IPS-18c (cell line): ENCODE results near the gene DHX58.
A peak's percentile ranks its signal among the peaks of the same experiment; 100 is the strongest.
"Not testable (repeated sequence)": the region's sequence is repeated elsewhere in the genome, so short reads cannot be mapped to it uniquely, and the experiment has no call there.

ENCODE experiments used
- H3K4me3 ChIP-seq: 2 replicates; pipeline ENCODE4 v1.7.0; 2013; ENCODE audit warnings: low read depth, mild to moderate bottlenecking, low read length, moderate library complexity; ENCODE audit not compliant: insufficient read depth
- H3K9me3 ChIP-seq: one replicate; pipeline ENCODE4 v1.6.1; 2013; ENCODE audit warnings: mild to moderate bottlenecking, low read length, moderate library complexity; ENCODE audit not compliant: control insufficient read depth, insufficient read depth

Gene DHX58

DNA sequence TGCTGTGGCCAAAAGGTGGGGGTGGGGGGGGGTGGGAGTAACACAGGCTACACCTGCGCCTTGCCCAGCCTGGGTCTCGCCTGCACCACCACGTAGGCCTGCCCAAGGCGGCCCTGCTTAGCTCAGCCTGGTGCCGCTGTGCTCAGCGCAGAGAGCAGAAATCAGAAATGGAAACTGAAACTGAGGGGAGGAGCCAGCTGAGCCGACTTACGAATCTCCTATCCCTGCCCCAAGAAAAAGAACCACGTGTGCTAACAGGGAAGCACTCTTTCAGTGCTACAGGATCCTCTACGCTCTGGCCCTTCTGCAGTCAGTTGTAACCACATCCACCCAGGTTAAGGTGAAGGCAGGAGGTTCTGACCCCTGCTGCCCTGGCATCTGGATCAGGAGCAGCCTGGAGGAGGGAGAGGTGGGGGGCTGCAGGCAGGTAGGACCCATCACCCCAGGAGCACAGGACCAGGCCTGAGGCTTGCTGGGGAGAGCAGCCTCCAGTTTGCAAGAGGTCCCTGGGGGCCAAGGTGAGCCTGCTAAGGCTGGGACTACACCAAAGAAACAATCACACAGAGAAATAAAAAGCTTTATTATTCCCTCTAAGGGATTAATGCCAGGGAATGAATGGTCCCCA lies at the start of gene DHX58:
Gene DHX58 (minus strand): TSS at position 163 of the 625 bp plus-strand sequence. CDS start 822 bp downstream, outside the sequence.
- no peaks in the 10 kb centered on the region for H3K9me3 ChIP-seq
- H3K4me3 ChIP-seq: no peak within 1 kb of the TSS

GRCh38 chr17:42160531-42160910 lies 48.0 kb upstream of the DHX58 start:
- Histone ChIP-seq H3K4me3 (no peak overlapping the region), H3K9me3 (no peaks in the 10 kb centered on the region)

GRCh38 chr17:42159796-42160530 lies 47.4 kb upstream of the DHX58 start:
- Histone ChIP-seq H3K4me3 (no peak overlapping the region), H3K9me3 (no peaks in the 10 kb centered on the region)

- no peaks in the 10 kb centered on the region for H3K9me3 ChIP-seq
- peak overlapping the region; percentile 53 for H3K4me3 ChIP-seq
These were observed 43.1 kb upstream of the DHX58 start for GRCh38 chr17:42155614-42156045.

DNA sequence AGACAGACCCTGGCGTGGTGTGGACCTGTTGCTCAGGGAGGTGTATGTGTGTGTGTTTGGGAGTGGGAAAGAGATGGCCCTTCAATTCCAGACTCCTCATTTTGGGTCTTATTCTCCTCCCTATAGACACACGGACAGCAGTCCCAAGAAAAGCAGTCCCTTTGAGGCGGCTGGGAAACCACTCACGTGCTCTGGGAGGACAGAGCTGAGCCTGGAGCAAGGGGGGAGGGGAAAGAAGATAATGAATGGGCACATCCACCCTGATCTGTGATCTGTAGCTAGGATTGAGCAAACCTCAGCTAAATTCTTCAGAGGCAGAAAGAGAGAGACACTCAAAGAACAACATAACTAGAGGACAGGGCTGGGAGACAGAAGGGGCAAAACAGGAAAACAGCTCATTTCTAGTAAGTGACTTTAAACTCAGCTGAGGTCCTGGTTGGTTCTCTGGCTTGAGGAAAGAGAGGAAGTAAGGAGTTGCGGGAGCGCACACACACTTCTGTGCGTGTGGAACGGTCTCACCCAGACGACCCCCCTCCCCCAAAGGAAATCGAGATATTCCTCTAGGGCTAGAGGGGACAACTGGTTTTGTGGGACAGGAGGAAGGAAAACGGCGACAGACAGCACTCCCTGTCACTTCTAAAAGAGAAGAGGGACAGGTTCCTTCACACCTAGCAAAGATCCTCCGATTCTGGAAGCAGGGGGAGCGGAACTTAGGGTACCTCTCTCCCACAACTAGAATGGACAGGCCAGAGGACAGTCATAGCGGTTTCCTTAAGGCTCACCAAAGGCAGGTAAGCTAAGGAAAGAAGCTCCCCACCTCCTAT lies 41.6 kb upstream of the DHX58 start:
- no peaks in the 10 kb centered on the region for H3K9me3 ChIP-seq
- H3K4me3 ChIP-seq: peak overlapping the region; percentile 93

DNA sequence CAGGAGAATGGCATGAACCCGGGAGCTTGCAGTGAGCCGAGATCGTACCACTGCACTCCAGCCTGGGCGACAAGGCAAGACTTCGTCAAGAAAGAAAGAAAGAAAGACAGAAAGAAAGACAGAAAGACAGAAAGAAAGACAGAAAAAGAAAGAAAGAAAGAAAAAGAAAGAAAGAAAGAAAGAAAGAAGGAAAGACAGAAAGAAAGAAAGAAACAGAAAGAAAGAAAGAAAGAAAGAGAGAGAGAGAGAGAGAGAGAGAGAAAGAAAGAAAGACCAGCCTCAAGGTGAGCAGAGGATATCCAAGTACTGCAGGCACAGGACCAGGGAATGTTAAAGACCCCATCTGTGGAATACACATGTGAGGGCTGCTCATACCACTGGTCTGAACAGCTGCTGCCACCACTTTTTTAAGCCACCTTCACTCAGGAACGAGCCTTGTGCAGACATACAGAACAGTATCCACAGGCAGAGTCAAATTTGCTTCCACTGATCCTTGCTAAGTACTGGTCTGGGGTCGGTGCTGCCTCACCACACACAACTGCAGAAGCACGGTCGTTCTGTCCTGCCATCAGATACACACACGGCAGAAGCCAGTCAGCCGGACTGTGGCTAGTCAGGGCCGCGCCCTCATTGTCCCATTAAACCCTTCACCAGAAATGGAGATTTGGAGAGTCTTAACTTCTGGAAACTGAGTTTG lies 34.5 kb upstream of the DHX58 start:
- H3K9me3 ChIP-seq: no peaks in the 10 kb centered on the region
- no peak overlapping the region for H3K4me3 ChIP-seq

DNA sequence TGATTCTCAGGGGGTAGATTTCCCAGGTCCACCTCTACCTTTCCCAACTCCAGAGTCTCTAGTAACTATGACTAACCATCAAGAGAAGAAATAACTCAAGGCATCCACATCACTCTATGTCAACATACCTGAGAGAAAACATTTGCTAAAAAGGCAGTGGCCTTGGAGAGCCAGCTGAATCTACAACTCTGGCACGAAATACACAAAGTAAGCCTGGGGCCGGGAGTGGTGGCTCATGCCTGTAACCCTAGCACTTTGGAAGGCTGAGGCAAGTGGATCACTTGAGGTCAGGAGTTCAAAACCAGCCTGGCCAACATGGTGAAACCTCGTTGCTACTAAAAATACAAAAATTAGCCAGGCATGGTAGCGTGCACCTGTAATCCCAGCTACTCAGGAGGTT lies 30.6 kb upstream of the DHX58 start:
- H3K9me3 ChIP-seq, H3K4me3 ChIP-seq: not testable (repeated sequence)

DNA sequence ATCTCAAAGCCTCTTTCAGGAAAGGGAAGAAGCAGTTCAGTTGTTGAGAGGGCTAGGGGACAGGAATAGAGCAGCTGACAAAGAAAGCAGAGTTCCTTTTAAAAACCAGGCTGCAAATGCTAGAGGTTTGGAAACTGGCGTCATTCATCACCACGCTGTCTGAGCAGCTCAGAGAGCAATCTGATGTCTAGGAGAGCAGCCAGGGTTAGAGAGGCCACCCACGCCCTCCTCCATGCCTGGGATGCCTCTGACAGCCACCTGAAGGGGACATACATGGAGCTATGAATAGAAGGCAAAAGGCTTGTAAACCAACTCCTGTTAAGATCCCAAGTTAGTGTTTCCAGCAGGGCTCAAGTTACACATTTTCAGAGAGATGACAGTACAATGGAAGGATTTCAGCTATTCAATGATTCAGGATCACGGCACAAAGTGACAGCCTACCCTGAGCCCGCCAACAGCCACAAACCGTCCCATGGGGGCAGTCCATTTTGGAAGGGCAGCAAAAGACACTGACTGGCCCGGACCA lies 29.9 kb upstream of the DHX58 start:
- Histone ChIP-seq H3K4me3 (no peak overlapping the region), H3K9me3 (no peaks in the 10 kb centered on the region)

DNA sequence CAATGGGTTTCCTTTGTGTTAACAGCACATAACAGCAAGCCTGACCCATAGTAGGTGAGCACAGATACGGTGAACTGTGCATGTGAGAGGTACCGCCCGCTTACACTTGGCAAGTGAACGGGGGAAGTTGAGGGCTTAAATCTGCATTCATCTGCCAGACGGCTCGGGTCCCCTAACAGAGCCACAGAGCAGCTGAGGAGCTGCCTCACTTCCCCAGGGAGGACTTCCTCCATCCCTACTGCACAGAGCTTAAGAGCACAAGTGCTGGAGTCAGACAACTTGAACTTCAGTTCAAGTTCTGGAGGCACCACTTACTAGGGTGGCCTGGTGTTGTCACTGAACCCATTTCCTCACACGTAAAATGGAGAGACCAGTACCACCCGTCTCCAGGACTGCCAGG lies 28.9 kb upstream of the DHX58 start:
- no peaks in the 10 kb centered on the region for H3K9me3 ChIP-seq
- H3K4me3 ChIP-seq: no peak overlapping the region

- not testable (repeated sequence) for H3K4me3 ChIP-seq, H3K9me3 ChIP-seq
These were observed 28.2 kb upstream of the DHX58 start for GRCh38 chr17:42140690-42141089.

DNA sequence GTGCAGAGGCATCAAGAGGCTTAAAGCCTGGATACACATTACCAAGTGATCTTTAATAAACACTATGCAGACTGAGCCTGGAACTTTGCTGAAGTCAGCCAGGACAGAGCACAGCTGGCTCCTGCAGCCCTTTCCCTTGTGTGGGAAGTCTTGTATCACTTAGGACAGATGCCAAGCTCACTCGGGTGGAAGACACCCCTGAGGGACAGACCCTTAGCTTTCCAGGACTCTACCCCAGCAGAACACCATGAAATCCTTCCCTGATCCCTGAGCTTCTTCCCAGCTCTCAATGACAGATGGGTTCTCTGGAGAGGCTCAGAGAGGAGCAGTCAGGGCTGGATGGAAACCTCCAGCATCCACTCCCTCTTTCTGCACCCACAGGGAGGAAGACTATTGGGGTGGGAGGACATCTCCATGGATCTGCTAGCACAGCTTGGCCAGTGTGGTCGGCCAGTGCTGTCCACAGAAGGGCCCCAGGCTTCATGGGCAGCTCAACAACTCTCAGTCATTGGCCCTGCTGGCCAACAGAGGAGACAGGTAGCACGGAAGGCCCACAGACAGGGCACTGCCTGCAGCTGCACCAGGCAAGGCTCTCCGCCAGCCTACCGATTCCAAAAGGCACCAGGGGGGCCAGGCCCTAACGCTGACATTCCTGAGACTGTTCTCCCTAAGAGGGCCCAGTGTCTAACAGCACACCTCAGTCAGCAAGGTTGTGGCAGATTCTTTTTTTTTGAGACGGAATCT lies 26.4 kb upstream of the DHX58 start:
- no peaks in the 10 kb centered on the region for H3K9me3 ChIP-seq
- H3K4me3 ChIP-seq: no peak overlapping the region

- H3K4me3 ChIP-seq: no peak overlapping the region
- H3K9me3 ChIP-seq: no peaks in the 10 kb centered on the region
These were observed 24.1 kb upstream of the DHX58 start for GRCh38 chr17:42136654-42137051.

GRCh38 chr17:42135664-42136653 lies 23.4 kb upstream of the DHX58 start:
- Histone ChIP-seq H3K9me3 (no peaks in the 10 kb centered on the region), H3K4me3 (no peak overlapping the region)

GRCh38 chr17:42135151-42135550 lies 22.6 kb upstream of the DHX58 start:
- Histone ChIP-seq H3K4me3 (no peak overlapping the region), H3K9me3 (no peaks in the 10 kb centered on the region)

DNA sequence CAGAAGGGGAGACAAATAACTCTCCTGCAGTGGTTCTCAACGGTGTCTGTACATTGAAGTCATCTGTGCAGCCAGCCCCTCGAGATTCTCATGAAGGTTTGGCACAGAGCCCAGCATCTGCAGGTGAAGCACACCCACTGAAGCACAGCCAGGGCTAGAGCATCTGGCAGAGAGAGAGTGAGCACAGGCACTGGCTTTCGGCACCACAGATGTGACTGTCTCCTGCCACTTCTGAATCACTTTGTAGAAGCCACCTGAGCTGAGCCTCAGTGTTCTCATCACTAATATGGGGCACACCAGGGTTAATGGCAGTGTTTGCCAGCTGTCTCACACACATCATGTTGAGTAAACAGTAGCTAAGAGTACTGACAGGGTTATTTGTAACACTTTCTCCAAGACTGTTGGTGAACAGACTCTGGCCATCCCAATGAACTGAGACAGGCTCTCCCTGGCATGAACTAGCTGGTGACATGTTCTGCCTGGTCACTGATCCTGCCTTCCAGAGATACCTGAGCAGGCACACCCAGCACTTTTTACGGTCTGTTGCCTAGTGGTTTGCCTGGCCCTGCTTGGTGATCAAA lies 21.0 kb upstream of the DHX58 start:
- H3K4me3 ChIP-seq: no peak overlapping the region
- no peaks in the 10 kb centered on the region for H3K9me3 ChIP-seq
